ENCODE data around the gene ATP10B.

GRCh38 chr5:160792281-160792680 lies 59.7 kb downstream of the ATP10B start:
- TF ChIP-seq CTCF (IDR thresholded peaks at IDR 0.05) (no peak), POLR2A (IDR thresholded peaks at IDR 0.05) (no peak)
